PC-9 (cell line): ENCODE results near the gene YWHAH. TPM values are rescaled to one million over a fixed set of nuclear protein-coding genes. Genes with fewer than 3 reads are reported as not detected.

Source experiments
- BruUV-seq: library from RNA; stranded (reverse); fragments of 400-500 nt; replicated peaks from 2 replicates; lab custom pipeline; 2021; lab: Mats Ljungman, UMichigan
- CTCF ChIA-PET: fragments of 300-600 bp; sonication (Branson Sonifier 250); formaldehyde crosslinking; loops from one replicate; lab custom pipeline; 2022; ENCODE audit warnings: antibody characterized with exemption; lab: Charles Lee
- POLR2A ChIA-PET: fragments of 300-600 bp; sonication (Branson Sonifier 250); formaldehyde crosslinking; loops from one replicate; lab custom pipeline; 2022; ENCODE audit warnings: antibody characterized with exemption; ENCODE audit not compliant: unreplicated experiment; lab: Charles Lee
- DNase-seq, 2 experiments: peaks; one replicate each; pipeline versions ENCODE4 v3.0.0 to v3.0.0-alpha.2; 2015 to 2022; ENCODE audit warnings: mixed read lengths in 1 of 2
- H2AFZ ChIP-seq: fragments of 200-600 bp; sonication (generic); 2 replicates; pipeline ENCODE4 v1.8.1; 2017; ENCODE audit warnings: antibody characterized with exemption
- H3F3A ChIP-seq: fragments of 200-600 bp; sonication (generic); 2 replicates; pipeline ENCODE4 v1.8.1; 2017; ENCODE audit warnings: antibody characterized with exemption, mild to moderate bottlenecking, low read depth; ENCODE audit not compliant: insufficient read depth
- H3K27ac ChIP-seq: fragments of 200-600 bp; sonication (generic); 2 replicates; pipeline ENCODE4 v1.6.1; 2016; ENCODE audit warnings: mixed run types
- H3K27me3 ChIP-seq: fragments of 200-600 bp; sonication (generic); 2 replicates; pipeline ENCODE4 v1.6.1; 2016; ENCODE audit warnings: low read depth, mixed run types; ENCODE audit not compliant: insufficient read depth
- H3K36me3 ChIP-seq: fragments of 200-600 bp; sonication (generic); 2 replicates; pipeline ENCODE4 v1.6.1; 2016; ENCODE audit warnings: low read depth, mixed run types
- H3K4me1 ChIP-seq: fragments of 200-600 bp; sonication (generic); replicated peaks from 2 replicates; pipeline ENCODE4 v1.6.1; 2016; ENCODE audit warnings: mixed run types; ENCODE audit not compliant: insufficient read depth
- H3K4me2 ChIP-seq: fragments of 200-600 bp; sonication (generic); 2 replicates; pipeline ENCODE4 v1.6.1; 2017; ENCODE audit warnings: mixed run types
- H3K4me3 ChIP-seq: fragments of 200-600 bp; sonication (generic); 2 replicates; pipeline ENCODE4 v1.6.1; 2016; ENCODE audit warnings: mixed run types
- H3K79me2 ChIP-seq: fragments of 200-600 bp; sonication (generic); 2 replicates; pipeline ENCODE4 v1.6.1; 2017; ENCODE audit warnings: low read depth, mixed run types
- H3K9me2 ChIP-seq: fragments of 200-600 bp; sonication (generic); 2 replicates; pipeline ENCODE4 v1.8.1; 2017; ENCODE audit warnings: mild to moderate bottlenecking; ENCODE audit not compliant: insufficient read depth
- H3K9me3 ChIP-seq: fragments of 200-600 bp; sonication (generic); 2 replicates; pipeline ENCODE4 v1.8.1; 2016; ENCODE audit warnings: low read depth; ENCODE audit not compliant: insufficient read depth
- H4K20me1 ChIP-seq: fragments of 200-600 bp; sonication (generic); 2 replicates; pipeline ENCODE4 v1.8.1; 2017; ENCODE audit not compliant: insufficient read depth
- CTCF ChIP-seq: fragments of 200-600 bp; sonication (generic); conservative IDR thresholded peaks from 2 replicates; pipeline ENCODE4 v1.6.1; 2017; ENCODE audit warnings: mixed run types, antibody characterized with exemption, mild to moderate bottlenecking, moderate library complexity
- EZH2 ChIP-seq: fragments of 200-600 bp; sonication (generic); IDR thresholded peaks from 2 replicates; pipeline ENCODE4 v1.8.0; 2017; ENCODE audit warnings: antibody characterized with exemption, low read depth
- intact Hi-C: fragments of 100-400 bp; cut with micrococcal nuclease; formaldehyde crosslinking; loops from one replicate; pipeline ENCODE4 v1.10.0; 2022; ENCODE audit not compliant: unreplicated experiment
- total RNA-seq: library from RNA; stranded (reverse); gene quantifications from 2 replicates; pipeline ENCODE4 v1.2.3, GENCODE V29; 2021

YWHAH gene
- total RNA-seq, 1 experiment from 2014 or later, result 132 TPM

GRCh38 chr22:31932863-31933262, 11.5 kb upstream of the YWHAH start:
- Histone ChIP-seq H3K36me3 (no peaks in the 10 kb centered on the region), H2AFZ (no peak overlapping the region), H3K27me3 (peaks cover 20% of the 10 kb centered on the region; the same call in 1 of the 2 replicates), H3K4me3 (no peak overlapping the region), H3K79me2 (no peaks in the 10 kb centered on the region), H4K20me1 (no peaks in the 10 kb centered on the region), H3K9me2 (no peaks in the 10 kb centered on the region), H3K4me2 (no peak overlapping the region), H3K27ac (no peak overlapping the region), H3F3A (peaks cover 4% of the 10 kb centered on the region; the same call in 1 of the 2 replicates), H3K4me1 (no peaks in the 10 kb centered on the region), H3K9me3 (no peaks in the 10 kb centered on the region)
- POLR2A ChIA-PET, result no interaction called here
- intact Hi-C loops, result no loop called here
- no peak for TF ChIP-seq EZH2
- no peak for DNase-seq
- CTCF ChIA-PET, result no interaction called here
- BruUV-seq, result no TSS peak

GRCh38 chr22:31933406-31933805, 10.9 kb upstream of the YWHAH start:
- Histone ChIP-seq H3F3A (peaks cover 4% of the 10 kb centered on the region; the same call in 1 of the 2 replicates), H3K36me3 (no peaks in the 10 kb centered on the region), H3K79me2 (no peaks in the 10 kb centered on the region), H3K9me2 (no peaks in the 10 kb centered on the region), H3K27ac (no peak overlapping the region), H3K4me2 (no peak overlapping the region), H2AFZ (no peak overlapping the region), H3K27me3 (peaks cover 14% of the 10 kb centered on the region; the same call in 1 of the 2 replicates), H3K4me3 (no peak overlapping the region), H3K9me3 (no peaks in the 10 kb centered on the region), H4K20me1 (no peaks in the 10 kb centered on the region), H3K4me1 (no peaks in the 10 kb centered on the region)
- BruUV-seq, result no TSS peak
- intact Hi-C loops, result no loop called here
- ChIA-PET POLR2A (no interaction called here), CTCF (no interaction called here)
- DNase-seq, result no peak
- TF ChIP-seq CTCF (no peak), EZH2 (no peak)

- no TSS peak for BruUV-seq
- ChIA-PET CTCF (no interaction called here), POLR2A (no interaction called here)
Observed at GRCh38 chr22:31933816-31934482, 10.4 kb upstream of the YWHAH start.

More at GRCh38 chr22:31933816-31934482, 10.4 kb upstream of the YWHAH start:
- H3K79me2 ChIP-seq, result no peaks in the 10 kb centered on the region
- H3K4me3 ChIP-seq, result no peak overlapping the region
- no peaks in the 10 kb centered on the region for H3K9me2 ChIP-seq
- no peak overlapping the region for H3K27ac ChIP-seq
- H3K9me3 ChIP-seq, result no peaks in the 10 kb centered on the region
- intact Hi-C loops, result no loop called here
- no peaks in the 10 kb centered on the region for H4K20me1 ChIP-seq
- no peaks in the 10 kb centered on the region for H3K4me1 ChIP-seq
- TF ChIP-seq CTCF (no peak), EZH2 (no peak)
- DNase-seq, result no peak
- H3F3A ChIP-seq, result peaks cover 4% of the 10 kb centered on the region; the same call in 1 of the 2 replicates
- H3K27me3 ChIP-seq, result peaks cover 9% of the 10 kb centered on the region; the same call in 1 of the 2 replicates
- H2AFZ ChIP-seq, result no peak overlapping the region
- H3K4me2 ChIP-seq, result no peak overlapping the region
- H3K36me3 ChIP-seq, result no peaks in the 10 kb centered on the region
